ENCODE measurements around the gene SHANK2.

The SHANK2 gene

GRCh38 chr11:71252269-71252769 is at the start of gene SHANK2:
TSS of gene SHANK2 (minus strand) at chr11:71252577. CDS start at chr11:71147326, 105,251 bp downstream.
- no peak for DNase-seq (ENCODE audit: low read depth)

GRCh38 chr11:71301858-71302533 is 49.6 kb upstream of the SHANK2 start:
- no peak for DNase-seq (ENCODE audit: low read depth)

- no peak for DNase-seq (ENCODE audit: low read depth)
These were observed 48.9 kb upstream of the SHANK2 start for GRCh38 chr11:71301046-71301857.

GRCh38 chr11:71300187-71300586 is 47.8 kb upstream of the SHANK2 start:
- DNase-seq (ENCODE audit: low read depth), result no peak

GRCh38 chr11:71298761-71299181 is 46.4 kb upstream of the SHANK2 start:
- DNase-seq (ENCODE audit: low read depth), result no peak

- no peak for DNase-seq (ENCODE audit: low read depth)
These were observed 45.7 kb upstream of the SHANK2 start for GRCh38 chr11:71298016-71298550.

GRCh38 chr11:71294846-71295600 is 42.6 kb upstream of the SHANK2 start:
- DNase-seq (ENCODE audit: low read depth), result no peak

- no peak for DNase-seq (ENCODE audit: low read depth)
These were observed 41.8 kb upstream of the SHANK2 start for GRCh38 chr11:71293961-71294782.

- no peak for DNase-seq (ENCODE audit: low read depth)
These were observed 34.6 kb upstream of the SHANK2 start for GRCh38 chr11:71286701-71287643.

- no peak for DNase-seq (ENCODE audit: low read depth)
These were observed 32.7 kb upstream of the SHANK2 start for GRCh38 chr11:71285111-71285510.

GRCh38 chr11:71284525-71285092 is 32.2 kb upstream of the SHANK2 start:
- no peak for DNase-seq (ENCODE audit: low read depth)

- DNase-seq (ENCODE audit: low read depth), result no peak
These were observed 31.6 kb upstream of the SHANK2 start for GRCh38 chr11:71283971-71284441.

GRCh38 chr11:71282581-71283351 is 30.4 kb upstream of the SHANK2 start:
- no peak for DNase-seq (ENCODE audit: low read depth)

- no peak for DNase-seq (ENCODE audit: low read depth)
These were observed 29.5 kb upstream of the SHANK2 start for GRCh38 chr11:71281831-71282230.

- no peak for DNase-seq (ENCODE audit: low read depth)
These were observed 28.8 kb upstream of the SHANK2 start for GRCh38 chr11:71281204-71281603.

- DNase-seq (ENCODE audit: low read depth), result no peak
These were observed 27.7 kb upstream of the SHANK2 start for GRCh38 chr11:71279916-71280645.

- DNase-seq (ENCODE audit: low read depth), result no peak
These were observed 19.8 kb upstream of the SHANK2 start for GRCh38 chr11:71272161-71272560.
